NCI-H2171 (cell line): ENCODE results near the gene RNF157.
"Not testable (repeated sequence)": the region's sequence is repeated elsewhere in the genome, so short reads cannot be mapped to it uniquely, and the experiment has no call there.

Experiments used
- DNase-seq: peaks from one replicate; lab custom pipeline; 2025; lab: John Stamatoyannopoulos, UW

The RNF157 gene

GRCh38 chr17:76254275-76254674 lies 14.0 kb upstream of the RNF157 start:
- DNase-seq: no peak

- DNase-seq: no peak
Observed at GRCh38 chr17:76253841-76254240, 13.5 kb upstream of the RNF157 start.

GRCh38 chr17:76252967-76253766 lies 12.9 kb upstream of the RNF157 start:
- not testable (repeated sequence) for DNase-seq

GRCh38 chr17:76252040-76252954 lies 12.0 kb upstream of the RNF157 start:
- no peak for DNase-seq

- DNase-seq: no peak
Observed at GRCh38 chr17:76251478-76252039, 11.3 kb upstream of the RNF157 start.

- no peak for DNase-seq
Observed at GRCh38 chr17:76250141-76250540, 9.8 kb upstream of the RNF157 start.

- DNase-seq: no peak
Observed at GRCh38 chr17:76248013-76248782, 7.9 kb upstream of the RNF157 start.

- no peak for DNase-seq
Observed at GRCh38 chr17:76247304-76247703, 7.0 kb upstream of the RNF157 start.

- no peak for DNase-seq
Observed at GRCh38 chr17:76246080-76247066, 6.1 kb upstream of the RNF157 start.

GRCh38 chr17:76244721-76245120 lies 4.4 kb upstream of the RNF157 start:
- DNase-seq: not testable (repeated sequence)

- DNase-seq: no peak
Observed at GRCh38 chr17:76243826-76244679, 3.8 kb upstream of the RNF157 start.

GRCh38 chr17:76241691-76242255 lies 1.5 kb upstream of the RNF157 start:
- DNase-seq: no peak

GRCh38 chr17:76241204-76241538 lies 878 bp upstream of the RNF157 start:
- no peak for DNase-seq

GRCh38 chr17:76239538-76240274 lies 587 bp downstream of the RNF157 start:
- no peak for DNase-seq

- no peak for DNase-seq
Observed at GRCh38 chr17:76238847-76239537, 1.3 kb downstream of the RNF157 start.

GRCh38 chr17:76237859-76238313 lies 2.4 kb downstream of the RNF157 start:
- no peak for DNase-seq

- DNase-seq: no peak
Observed at GRCh38 chr17:76236603-76237002, 3.7 kb downstream of the RNF157 start.

GRCh38 chr17:76235883-76236282 lies 4.4 kb downstream of the RNF157 start:
- no peak for DNase-seq
